Upper lobe of right lung (tissue), 1 donor: ENCODE measurements around the gene GUCA2A. TPM values are rescaled to one million over a fixed set of nuclear protein-coding genes. Genes with fewer than 3 reads are reported as not detected.

Experiments used
- total RNA-seq: library from RNA; stranded (reverse); fragmentation: NEBNext Ultra II Directional; extraction: Animal tissue kit (Norgen Biotek cat#: 25700); gene quantifications from one replicate; pipeline ENCODE4 v1.2.1, GENCODE V29; 2021
- donor health status: DM: no; HTN: yes; CAD: no; lungs with severe emphysema.

GUCA2A gene
- total RNA-seq, 1 donor from 2014 or later: not detected

Other genes starting within 250 kb of the GUCA2A start
- gene HIVEP3, start 245.8 kb downstream of the GUCA2A start, total RNA-seq: 16.6 TPM
- not detected for gene GUCA2B, start 11.3 kb downstream of the GUCA2A start, total RNA-seq
- 47.0 TPM for gene FOXJ3, start 170.5 kb upstream of the GUCA2A start, total RNA-seq
- 10.4 TPM for gene RIMKLA, start 216.0 kb upstream of the GUCA2A start, total RNA-seq